Liver (tissue), 3 donors: ENCODE measurements around the gene LRRC53.

Source experiments
- ATF3 ChIP-seq: IDR thresholded peaks from 2 replicates; pipeline ENCODE4 v1.6.1; 2016; ENCODE audit warnings: antibody characterized with exemption
- CTCF ChIP-seq: fragments of 150-350 bp; IDR thresholded peaks from 2 replicates; pipeline ENCODE4 v1.5.1; 2017; ENCODE audit warnings: improper control_type of control experiment, low read depth, low read length; ENCODE audit not compliant: missing input control
- GABPA ChIP-seq, 2 donors: IDR thresholded peaks in 1 of 2; conservative IDR thresholded peaks in 1 of 2; 2 replicates each; pipeline ENCODE4 v1.6.1; 2016; ENCODE audit warnings: antibody characterized with exemption in 2 of 2, mild to moderate bottlenecking in 1 of 2, moderate library complexity in 1 of 2
- HNF4A ChIP-seq, 2 donors: conservative IDR thresholded peaks; 2 replicates each; pipeline ENCODE4 v1.6.1; 2016; ENCODE audit warnings: antibody characterized with exemption in 2 of 2, mild to moderate bottlenecking in 2 of 2
- HNF4G ChIP-seq: IDR thresholded peaks from 2 replicates; pipeline ENCODE4 v1.6.1; 2016; ENCODE audit warnings: antibody characterized with exemption
- JUND ChIP-seq, 2 donors: IDR thresholded peaks; 2 replicates each; pipeline ENCODE4 v1.6.1; 2016; ENCODE audit warnings: antibody characterized with exemption in 2 of 2
- MAX ChIP-seq: IDR thresholded peaks from 2 replicates; pipeline ENCODE4 v1.6.1; 2016; ENCODE audit warnings: antibody characterized with exemption
- RAD21 ChIP-seq, 2 donors: IDR thresholded peaks; 2 replicates each; pipeline ENCODE4 v1.6.1; 2016; ENCODE audit warnings: antibody characterized with exemption in 2 of 2, mild to moderate bottlenecking in 2 of 2
- REST ChIP-seq: IDR thresholded peaks from 2 replicates; pipeline ENCODE4 v1.6.1; 2016; ENCODE audit warnings: antibody characterized with exemption, mild to moderate bottlenecking
- RXRA ChIP-seq, 2 donors: IDR thresholded peaks; 2 replicates each; pipeline ENCODE4 v1.6.1; 2017 to 2018; ENCODE audit warnings: antibody characterized with exemption in 2 of 2, mild to moderate bottlenecking in 1 of 2
- SP1 ChIP-seq: IDR thresholded peaks from 2 replicates; pipeline ENCODE4 v1.6.1; 2018; ENCODE audit warnings: antibody characterized with exemption, mild to moderate bottlenecking
- TAF1 ChIP-seq: conservative IDR thresholded peaks from 2 replicates; pipeline ENCODE4 v1.6.1; 2016; ENCODE audit warnings: antibody characterized with exemption, mild to moderate bottlenecking
- YY1 ChIP-seq: IDR thresholded peaks from 2 replicates; pipeline ENCODE4 v1.6.1; 2016; ENCODE audit warnings: antibody characterized with exemption, mild to moderate bottlenecking
- ZBTB33 ChIP-seq: IDR thresholded peaks from 2 replicates; pipeline ENCODE4 v1.6.1; 2016; ENCODE audit warnings: antibody characterized with exemption
- donor health status: healthy.
- donor health status: healthy.

- TF ChIP-seq ZBTB33 (no peak), SP1 (no peak), REST (no peak), ATF3 (no peak), YY1 (no peak), CTCF (no peak), GABPA (IDR thresholded peaks at IDR 0.05 in 1 of 2, conservative IDR thresholded peaks at IDR 0.05 in 1 of 2) (no peak), TAF1 (no peak), RAD21 (IDR thresholded peaks at IDR 0.05) (no peak), JUND (IDR thresholded peaks at IDR 0.05) (no peak), MAX (no peak), HNF4A (conservative IDR thresholded peaks at IDR 0.05) (no peak), RXRA (IDR thresholded peaks at IDR 0.05) (no peak), HNF4G (no peak)
Observed at GRCh38 chr1:74485622-74486021, 26.8 kb downstream of the LRRC53 start.
